ENCODE measurements around the gene CENPF.

The CENPF gene

DNA sequence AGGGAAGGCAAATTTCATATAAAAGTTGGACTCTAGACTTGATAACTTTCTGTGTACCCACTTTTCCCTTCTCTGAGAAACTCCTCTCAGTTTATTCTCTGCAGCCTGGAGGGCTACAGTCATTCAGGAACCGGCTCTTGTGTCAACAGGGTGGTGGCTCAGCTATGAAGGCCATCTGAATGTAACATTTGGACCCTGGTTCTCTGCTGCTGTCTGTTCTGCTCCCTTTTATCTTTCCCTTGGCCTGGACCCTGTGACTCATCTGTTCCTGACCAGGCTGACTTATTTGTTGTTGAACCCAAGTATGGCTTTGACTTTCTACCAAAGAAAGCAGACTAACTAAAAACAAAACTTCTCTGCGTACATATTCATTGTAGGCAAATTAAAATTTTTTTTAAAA lies 75.4 kb downstream of the CENPF start:
- Histone ChIP-seq H3K4me1 (ENCODE audit: control insufficient read depth, low read length) (no peaks in the 10 kb centered on the region), H4K20me1 (ENCODE audit: control insufficient read depth, insufficient read depth, low read depth, low read length) (no peaks in the 10 kb centered on the region), H3K36me3 (ENCODE audit: control insufficient read depth, low read length) (no peaks in the 10 kb centered on the region), H3F3A (ENCODE audit: control insufficient read depth, insufficient read depth) (no peaks in the 10 kb centered on the region), H3K4me2 (ENCODE audit: low read length) (no peak overlapping the region), H3K9me2 (replicated peaks; ENCODE audit: control insufficient read depth, low read length) (no peaks in the 10 kb centered on the region), H3K79me2 (ENCODE audit: control insufficient read depth, low read length) (no peaks in the 10 kb centered on the region), H3K27ac (ENCODE audit: low read depth, low read length) (no peak overlapping the region), H3K9me3 (ENCODE audit: control insufficient read depth, insufficient read depth, low read length) (no peaks in the 10 kb centered on the region), H3K4me3 (ENCODE audit: low read length) (no peak overlapping the region), H3K27me3 (ENCODE audit: control insufficient read depth, low read length) (no peaks in the 10 kb centered on the region)
- TF ChIP-seq, protein P1, sequence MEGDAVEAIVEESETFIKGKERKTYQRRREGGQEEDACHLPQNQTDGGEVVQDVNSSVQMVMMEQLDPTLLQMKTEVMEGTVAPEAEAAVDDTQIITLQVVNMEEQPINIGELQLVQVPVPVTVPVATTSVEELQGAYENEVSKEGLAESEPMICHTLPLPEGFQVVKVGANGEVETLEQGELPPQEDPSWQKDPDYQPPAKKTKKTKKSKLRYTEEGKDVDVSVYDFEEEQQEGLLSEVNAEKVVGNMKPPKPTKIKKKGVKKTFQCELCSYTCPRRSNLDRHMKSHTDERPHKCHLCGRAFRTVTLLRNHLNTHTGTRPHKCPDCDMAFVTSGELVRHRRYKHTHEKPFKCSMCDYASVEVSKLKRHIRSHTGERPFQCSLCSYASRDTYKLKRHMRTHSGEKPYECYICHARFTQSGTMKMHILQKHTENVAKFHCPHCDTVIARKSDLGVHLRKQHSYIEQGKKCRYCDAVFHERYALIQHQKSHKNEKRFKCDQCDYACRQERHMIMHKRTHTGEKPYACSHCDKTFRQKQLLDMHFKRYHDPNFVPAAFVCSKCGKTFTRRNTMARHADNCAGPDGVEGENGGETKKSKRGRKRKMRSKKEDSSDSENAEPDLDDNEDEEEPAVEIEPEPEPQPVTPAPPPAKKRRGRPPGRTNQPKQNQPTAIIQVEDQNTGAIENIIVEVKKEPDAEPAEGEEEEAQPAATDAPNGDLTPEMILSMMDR (IDR thresholded peaks at IDR 0.05; ENCODE audit: low read depth, low read length, poor library complexity, severe bottlenecking) = no peak
- TF ChIP-seq EZH2phosphoT487 (IDR thresholded peaks at IDR 0.05; ENCODE audit: borderline replicate concordance, low read length) = no peak

DNA sequence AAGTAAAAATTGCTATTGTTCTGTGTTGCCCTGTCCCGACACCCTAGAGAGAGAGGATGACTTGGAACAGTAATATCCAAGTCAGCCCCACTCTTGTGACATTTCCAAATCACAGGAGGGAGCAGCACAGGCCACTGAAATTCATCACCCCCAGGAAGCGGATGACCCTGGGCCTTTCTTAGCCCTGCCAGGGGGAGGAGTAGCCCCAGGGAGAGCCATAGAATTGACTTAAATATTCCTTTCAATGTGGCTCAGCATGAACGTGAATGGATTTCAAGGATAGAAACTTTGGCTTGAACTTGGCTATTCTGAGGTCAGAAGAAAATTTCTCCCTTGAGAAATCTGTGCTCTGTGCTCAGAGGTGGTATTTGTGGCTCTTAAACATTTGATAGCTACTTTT lies 80.6 kb downstream of the CENPF start:
- no peaks in the 10 kb centered on the region for H3K27me3 ChIP-seq (ENCODE audit: control insufficient read depth, low read length)
- no peaks in the 10 kb centered on the region for H4K20me1 ChIP-seq (ENCODE audit: control insufficient read depth, insufficient read depth, low read depth, low read length)
- no peak overlapping the region for H3K27ac ChIP-seq (ENCODE audit: low read depth, low read length)
- no peak overlapping the region for H3K4me3 ChIP-seq (ENCODE audit: low read length)
- H3K4me1 ChIP-seq (ENCODE audit: control insufficient read depth, low read length) = no peaks in the 10 kb centered on the region
- TF ChIP-seq EZH2phosphoT487 (IDR thresholded peaks at IDR 0.05; ENCODE audit: borderline replicate concordance, low read length) = no peak
- TF ChIP-seq, protein P1 (IDR thresholded peaks at IDR 0.05; ENCODE audit: low read depth, low read length, poor library complexity, severe bottlenecking) = no peak
- no peaks in the 10 kb centered on the region for H3K9me2 ChIP-seq (replicated peaks; ENCODE audit: control insufficient read depth, low read length)
- H3K9me3 ChIP-seq (ENCODE audit: control insufficient read depth, insufficient read depth, low read length) = no peaks in the 10 kb centered on the region
- H3K36me3 ChIP-seq (ENCODE audit: control insufficient read depth, low read length) = no peaks in the 10 kb centered on the region
- H3K4me2 ChIP-seq (ENCODE audit: low read length) = no peak overlapping the region
- no peaks in the 10 kb centered on the region for H3K79me2 ChIP-seq (ENCODE audit: control insufficient read depth, low read length)
- no peaks in the 10 kb centered on the region for H3F3A ChIP-seq (ENCODE audit: control insufficient read depth, insufficient read depth)

DNA sequence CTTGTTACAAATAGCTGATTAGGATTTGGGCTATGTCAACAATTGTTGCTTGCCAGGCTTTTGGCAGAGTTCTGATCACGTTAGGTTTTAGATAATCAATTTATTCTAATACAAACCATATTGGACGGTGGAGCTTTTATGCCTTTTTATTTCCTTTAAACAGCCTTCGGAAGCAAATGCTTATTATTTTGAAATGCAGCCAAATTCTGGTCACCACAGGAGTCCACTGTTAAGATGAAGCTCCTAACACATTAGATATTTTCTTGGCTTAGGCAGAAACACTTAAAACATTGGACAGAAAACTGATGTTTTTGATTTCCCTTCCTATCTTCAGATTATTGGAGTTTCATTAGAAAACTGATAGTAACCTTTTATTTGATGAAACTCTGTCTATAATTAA lies 82.9 kb downstream of the CENPF start:
- no peak overlapping the region for H3K4me3 ChIP-seq (ENCODE audit: low read length)
- H3K4me1 ChIP-seq (ENCODE audit: control insufficient read depth, low read length) = no peaks in the 10 kb centered on the region
- no peaks in the 10 kb centered on the region for H3K36me3 ChIP-seq (ENCODE audit: control insufficient read depth, low read length)
- no peaks in the 10 kb centered on the region for H3F3A ChIP-seq (ENCODE audit: control insufficient read depth, insufficient read depth)
- no peaks in the 10 kb centered on the region for H3K9me3 ChIP-seq (ENCODE audit: control insufficient read depth, insufficient read depth, low read length)
- no peaks in the 10 kb centered on the region for H3K79me2 ChIP-seq (ENCODE audit: control insufficient read depth, low read length)
- H4K20me1 ChIP-seq (ENCODE audit: control insufficient read depth, insufficient read depth, low read depth, low read length) = no peaks in the 10 kb centered on the region
- no peaks in the 10 kb centered on the region for H3K9me2 ChIP-seq (replicated peaks; ENCODE audit: control insufficient read depth, low read length)
- no peak for TF ChIP-seq EZH2phosphoT487 (IDR thresholded peaks at IDR 0.05; ENCODE audit: borderline replicate concordance, low read length)
- TF ChIP-seq, protein P1 (IDR thresholded peaks at IDR 0.05; ENCODE audit: low read depth, low read length, poor library complexity, severe bottlenecking) = no peak
- H3K27me3 ChIP-seq (ENCODE audit: control insufficient read depth, low read length) = no peaks in the 10 kb centered on the region
- H3K4me2 ChIP-seq (ENCODE audit: low read length) = no peak overlapping the region
- no peak overlapping the region for H3K27ac ChIP-seq (ENCODE audit: low read depth, low read length)

DNA sequence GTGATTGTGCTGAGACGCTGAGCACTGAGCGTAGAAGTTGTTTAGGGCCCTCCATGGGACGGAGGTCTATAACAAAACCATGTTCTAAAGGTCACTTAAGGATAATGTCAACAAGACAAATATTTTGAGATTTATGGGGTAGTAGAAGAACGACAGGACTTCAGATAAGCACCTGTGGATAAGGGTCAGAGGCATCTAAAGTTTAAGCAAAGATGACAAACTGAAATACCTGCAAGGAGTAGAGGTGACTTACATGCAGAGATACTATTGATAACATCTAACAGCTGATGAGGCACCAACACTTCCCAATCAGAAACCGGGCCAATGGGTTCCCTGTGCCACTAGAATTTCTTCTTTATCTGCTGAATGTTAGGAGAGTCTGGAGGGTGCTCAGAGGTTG lies 83.5 kb downstream of the CENPF start:
- Histone ChIP-seq H3K36me3 (ENCODE audit: control insufficient read depth, low read length) (no peaks in the 10 kb centered on the region), H3K4me1 (ENCODE audit: control insufficient read depth, low read length) (no peaks in the 10 kb centered on the region), H3K27me3 (ENCODE audit: control insufficient read depth, low read length) (no peaks in the 10 kb centered on the region), H3F3A (ENCODE audit: control insufficient read depth, insufficient read depth) (no peaks in the 10 kb centered on the region), H3K27ac (ENCODE audit: low read depth, low read length) (no peak overlapping the region), H3K79me2 (ENCODE audit: control insufficient read depth, low read length) (no peaks in the 10 kb centered on the region), H3K9me3 (ENCODE audit: control insufficient read depth, insufficient read depth, low read length) (no peaks in the 10 kb centered on the region), H3K4me3 (ENCODE audit: low read length) (no peak overlapping the region), H4K20me1 (ENCODE audit: control insufficient read depth, insufficient read depth, low read depth, low read length) (no peaks in the 10 kb centered on the region), H3K9me2 (replicated peaks; ENCODE audit: control insufficient read depth, low read length) (no peaks in the 10 kb centered on the region), H3K4me2 (ENCODE audit: low read length) (no peak overlapping the region)
- TF ChIP-seq, protein P1 (IDR thresholded peaks at IDR 0.05; ENCODE audit: low read depth, low read length, poor library complexity, severe bottlenecking) = no peak
- TF ChIP-seq EZH2phosphoT487 (IDR thresholded peaks at IDR 0.05; ENCODE audit: borderline replicate concordance, low read length) = no peak
